Retina (tissue), 1 donor: Measurements from ENCODE around the gene DSCAML1.

Source experiments
- DNase-seq: peaks from one replicate; pipeline ENCODE4 v3.0.0-alpha.2; 2016

The DSCAML1 gene

GRCh38 chr11:117657794-117658193 is 139.2 kb downstream of the DSCAML1 start:
- no peak for DNase-seq

GRCh38 chr11:117654281-117655255 is 142.4 kb downstream of the DSCAML1 start:
- DNase-seq, result no peak

- no peak for DNase-seq
Measured at GRCh38 chr11:117652521-117652920, 144.5 kb downstream of the DSCAML1 start.

- DNase-seq, result no peak
Measured at GRCh38 chr11:117649296-117650055, 147.5 kb downstream of the DSCAML1 start.

GRCh38 chr11:117647872-117648271 is 149.1 kb downstream of the DSCAML1 start:
- peak; percentile 66 for DNase-seq

- DNase-seq, result no peak
Measured at GRCh38 chr11:117647207-117647606, 149.8 kb downstream of the DSCAML1 start.

- DNase-seq, result no peak
Measured at GRCh38 chr11:117646411-117646810, 150.6 kb downstream of the DSCAML1 start.

GRCh38 chr11:117644403-117645155 is 152.4 kb downstream of the DSCAML1 start:
- DNase-seq, result no peak

- no peak for DNase-seq
Measured at GRCh38 chr11:117643606-117644300, 153.3 kb downstream of the DSCAML1 start.

- DNase-seq, result no peak
Measured at GRCh38 chr11:117642835-117643234, 154.2 kb downstream of the DSCAML1 start.

GRCh38 chr11:117642396-117642795 is 154.6 kb downstream of the DSCAML1 start:
- no peak for DNase-seq

- DNase-seq, result no peak
Measured at GRCh38 chr11:117641008-117641915, 155.8 kb downstream of the DSCAML1 start.

- DNase-seq, result no peak
Measured at GRCh38 chr11:117640041-117640440, 157.0 kb downstream of the DSCAML1 start.

- no peak for DNase-seq
Measured at GRCh38 chr11:117639601-117640000, 157.4 kb downstream of the DSCAML1 start.

- no peak for DNase-seq
Measured at GRCh38 chr11:117638911-117639543, 158.0 kb downstream of the DSCAML1 start.

- no peak for DNase-seq
Measured at GRCh38 chr11:117634756-117635603, 162.0 kb downstream of the DSCAML1 start.

- no peak for DNase-seq
Measured at GRCh38 chr11:117633976-117634755, 162.8 kb downstream of the DSCAML1 start.

GRCh38 chr11:117633186-117633754 is 163.7 kb downstream of the DSCAML1 start:
- DNase-seq, result no peak

- no peak for DNase-seq
Measured at GRCh38 chr11:117632306-117632705, 164.7 kb downstream of the DSCAML1 start.
